Thyroid gland (tissue), 4 donors: ENCODE results near the gene CNNM1.

ENCODE experiments used
- CTCF ChIP-seq, 6 experiments: fragments of 200-600 bp in 3 of 6; fragments of 450-650 bp in 3 of 6; sonication (generic) in 3 of 6; IDR thresholded peaks; one replicate each; pipeline ENCODE4 v1.5.1; 2016 to 2019; ENCODE audit warnings: antibody characterized with exemption in 6 of 6, mild to moderate bottlenecking in 2 of 6, inconsistent platforms in 1 of 6, moderate library complexity in 1 of 6
- POLR2A ChIP-seq, 2 donors: fragments of 450-650 bp; IDR thresholded peaks; one replicate each; pipeline ENCODE4 v1.6.1; 2017; ENCODE audit warnings: antibody characterized with exemption in 2 of 2, mild to moderate bottlenecking in 2 of 2, moderate library complexity in 1 of 2

- TF ChIP-seq POLR2A (IDR thresholded peaks at IDR 0.05) (no peak), CTCF (IDR thresholded peaks at IDR 0.05) (no peak)
These were observed 24.0 kb downstream of the CNNM1 start for GRCh38 chr10:99353182-99353581.
